SK-N-SH treated with all-trans-retinoic acid at 6 μM for 48 hours (cell line): ENCODE measurements around the gene LUZP1.

ENCODE experiments used
- ATAC-seq: fragments of 200-7000 bp; cut with Tn5 transposase; 3 replicates; pipeline ENCODE4 v1.9.1; 2020; ENCODE audit warnings: mild to moderate bottlenecking, moderate library complexity
- ARNTL ChIP-seq: fragments of 450-650 bp; formaldehyde crosslinking; IDR thresholded peaks from 2 replicates; pipeline ENCODE4 v1.5.0; 2020; ENCODE audit warnings: low read depth, mild to moderate bottlenecking, moderate library complexity, borderline replicate concordance
- BACH2 ChIP-seq: fragments of 250-450 bp; sonication (Bioruptor Pico); IDR thresholded peaks from 2 replicates; pipeline ENCODE4 v1.9.0; 2021; ENCODE audit warnings: mild to moderate bottlenecking, borderline replicate concordance
- CSDC2 ChIP-seq: fragments of 250-450 bp; sonication (Bioruptor Pico); IDR thresholded peaks from 2 replicates; pipeline ENCODE4 v1.5.0; 2020; ENCODE audit warnings: mild to moderate bottlenecking, moderate library complexity
- ESRRG ChIP-seq: fragments of 250-450 bp; sonication (Bioruptor Pico); IDR thresholded peaks from 2 replicates; pipeline ENCODE4 v1.6.1; 2021; ENCODE audit warnings: mild to moderate bottlenecking
- GLIS3 ChIP-seq: fragments of 250-450 bp; sonication (Bioruptor Pico); IDR thresholded peaks from 2 replicates; pipeline ENCODE4 v1.5.0; 2020; ENCODE audit warnings: mild to moderate bottlenecking, moderate library complexity
- ISL1 ChIP-seq: fragments of 250-450 bp; sonication (Bioruptor Pico); IDR thresholded peaks from 2 replicates; pipeline ENCODE4 v2.1.2; 2022; ENCODE audit warnings: mild to moderate bottlenecking, moderate library complexity
- OSR1 ChIP-seq: fragments of 250-450 bp; sonication (Bioruptor Pico); IDR thresholded peaks from 2 replicates; pipeline ENCODE4 v1.8.0; 2022; ENCODE audit warnings: moderate library complexity, mild to moderate bottlenecking, inconsistent platforms
- PPARA ChIP-seq: fragments of 250-450 bp; sonication (Bioruptor Pico); IDR thresholded peaks from 2 replicates; pipeline ENCODE4 v1.5.0; 2020; ENCODE audit warnings: mild to moderate bottlenecking, borderline replicate concordance
- RARB ChIP-seq: fragments of 250-450 bp; sonication (Bioruptor Pico); IDR thresholded peaks from 2 replicates; pipeline ENCODE4 v1.8.0; 2021; ENCODE audit warnings: mild to moderate bottlenecking, moderate library complexity
- SNAI2 ChIP-seq: fragments of 250-450 bp; sonication (Bioruptor Pico); IDR thresholded peaks from 2 replicates; pipeline ENCODE4 v1.5.0; 2020; ENCODE audit warnings: mild to moderate bottlenecking, moderate library complexity
- TCF4 ChIP-seq: fragments of 250-450 bp; sonication (Bioruptor Pico); IDR thresholded peaks from 2 replicates; pipeline ENCODE4 v1.8.0; 2021; ENCODE audit warnings: mild to moderate bottlenecking, moderate library complexity, borderline replicate concordance
- TOX ChIP-seq: fragments of 250-450 bp; sonication (Bioruptor Pico); IDR thresholded peaks from 2 replicates; pipeline ENCODE4 v1.8.0; 2021; ENCODE audit warnings: mild to moderate bottlenecking, moderate library complexity, borderline replicate concordance
- ZC3H10 ChIP-seq: fragments of 250-450 bp; sonication (Bioruptor Pico); IDR thresholded peaks from 2 replicates; pipeline ENCODE4 v1.5.1; 2021; ENCODE audit warnings: mild to moderate bottlenecking, moderate library complexity
- ZFP3 ChIP-seq: fragments of 250-450 bp; sonication (Bioruptor Pico); IDR thresholded peaks from 2 replicates; pipeline ENCODE4 v1.5.0; 2020; ENCODE audit warnings: mild to moderate bottlenecking, moderate library complexity
- ZNF565 ChIP-seq: fragments of 450-650 bp; formaldehyde crosslinking; conservative IDR thresholded peaks from 2 replicates; pipeline ENCODE4 v1.5.0; 2020; ENCODE audit warnings: low read depth, mild to moderate bottlenecking, moderate library complexity
- ZNF8 ChIP-seq: fragments of 450-650 bp; formaldehyde crosslinking; IDR thresholded peaks from 2 replicates; pipeline ENCODE4 v1.5.0; 2020; ENCODE audit warnings: mild to moderate bottlenecking, moderate library complexity
- TF ChIP-seq, protein P1 (sequence below): fragments of 250-450 bp; sonication (Bioruptor Pico); IDR thresholded peaks from 2 replicates; pipeline ENCODE4 v1.5.1; 2021; ENCODE audit warnings: mild to moderate bottlenecking, moderate library complexity
- TF ChIP-seq, protein P2 (sequence below): fragments of 250-450 bp; sonication (Bioruptor Pico); IDR thresholded peaks from 2 replicates; pipeline ENCODE4 v1.5.1; 2020; ENCODE audit warnings: low read depth, mild to moderate bottlenecking, moderate library complexity
- TF ChIP-seq, protein P3 (sequence below): fragments of 250-450 bp; sonication (Bioruptor Pico); IDR thresholded peaks from 2 replicates; pipeline ENCODE4 v1.8.0; 2020; ENCODE audit warnings: mild to moderate bottlenecking, moderate library complexity, borderline replicate concordance

The LUZP1 gene

DNA sequence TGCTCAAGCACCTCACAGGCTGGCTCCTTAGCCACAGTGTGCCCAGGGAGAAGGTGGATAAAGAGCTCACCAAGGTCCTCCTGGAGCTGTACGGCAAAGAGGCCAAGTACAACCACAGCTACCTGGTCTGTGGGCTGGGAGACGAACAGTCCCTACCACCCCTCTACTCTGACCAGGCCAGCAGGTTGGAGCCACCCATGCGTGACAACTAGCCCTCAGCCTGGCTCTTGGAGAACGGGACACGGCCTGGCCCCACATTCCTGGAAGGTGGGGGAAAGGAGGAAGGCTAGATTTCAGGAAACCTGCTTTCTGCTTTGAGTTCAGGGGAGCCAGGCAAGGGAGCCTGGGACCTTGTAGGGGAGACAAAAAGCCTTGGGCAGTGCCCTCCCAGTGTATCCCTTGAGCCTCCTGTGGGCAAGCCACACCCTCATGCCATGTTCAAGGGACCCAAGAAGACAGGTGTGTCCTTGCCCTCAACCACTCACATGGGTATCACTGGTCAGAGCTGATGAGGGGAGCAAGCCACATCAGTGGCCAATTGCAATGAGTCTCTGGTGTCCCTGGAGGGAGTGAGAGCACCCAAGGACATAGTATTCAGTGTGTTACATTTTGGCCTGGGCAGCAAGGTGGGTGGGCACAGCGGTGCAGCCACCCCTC, 27.6 kb downstream of the LUZP1 start:
- TF ChIP-seq OSR1 (CRISPR knock-in tag) (no peak), TOX (CRISPR knock-in tag) (no peak), RARB (CRISPR knock-in tag) (no peak), ISL1 (CRISPR knock-in tag) (no peak), ZFP3 (CRISPR knock-in tag) (no peak)
- TF ChIP-seq, protein P1, sequence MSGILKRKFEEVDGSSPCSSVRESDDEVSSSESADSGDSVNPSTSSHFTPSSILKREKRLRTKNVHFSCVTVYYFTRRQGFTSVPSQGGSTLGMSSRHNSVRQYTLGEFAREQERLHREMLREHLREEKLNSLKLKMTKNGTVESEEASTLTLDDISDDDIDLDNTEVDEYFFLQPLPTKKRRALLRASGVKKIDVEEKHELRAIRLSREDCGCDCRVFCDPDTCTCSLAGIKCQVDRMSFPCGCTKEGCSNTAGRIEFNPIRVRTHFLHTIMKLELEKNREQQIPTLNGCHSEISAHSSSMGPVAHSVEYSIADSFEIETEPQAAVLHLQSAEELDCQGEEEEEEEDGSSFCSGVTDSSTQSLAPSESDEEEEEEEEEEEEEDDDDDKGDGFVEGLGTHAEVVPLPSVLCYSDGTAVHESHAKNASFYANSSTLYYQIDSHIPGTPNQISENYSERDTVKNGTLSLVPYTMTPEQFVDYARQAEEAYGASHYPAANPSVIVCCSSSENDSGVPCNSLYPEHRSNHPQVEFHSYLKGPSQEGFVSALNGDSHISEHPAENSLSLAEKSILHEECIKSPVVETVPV (CRISPR knock-in tag) = no peak
- TF ChIP-seq, all 23 proteins: peak for 0
- ATAC-seq = no peak

DNA sequence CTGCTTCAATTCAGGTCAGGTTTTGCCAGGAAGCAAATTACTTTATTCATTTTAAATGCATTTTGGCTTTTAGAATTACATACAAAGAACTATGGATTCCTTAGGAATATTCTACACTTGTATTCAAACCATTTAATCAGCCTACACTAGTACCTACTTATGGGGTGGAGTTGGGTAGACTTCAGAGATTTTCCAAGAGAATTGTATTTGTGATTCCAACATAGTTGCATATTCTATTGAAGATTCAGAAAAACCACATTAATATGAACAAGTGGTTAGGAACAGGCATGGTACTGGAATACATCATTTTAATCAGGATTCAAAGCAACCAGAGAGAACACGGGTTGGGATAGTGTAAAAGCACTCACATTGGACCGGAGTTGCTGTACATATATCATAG, 33.4 kb downstream of the LUZP1 start:
- no peak for ATAC-seq
- TF ChIP-seq ZFP3 (CRISPR knock-in tag) (no peak), RARB (CRISPR knock-in tag) (no peak), OSR1 (CRISPR knock-in tag) (no peak), CSDC2 (CRISPR knock-in tag) (no peak), ZNF8 (CRISPR knock-in tag) (no peak), BACH2 (CRISPR knock-in tag) (no peak), PPARA (CRISPR knock-in tag) (no peak)
- TF ChIP-seq, protein P2, sequence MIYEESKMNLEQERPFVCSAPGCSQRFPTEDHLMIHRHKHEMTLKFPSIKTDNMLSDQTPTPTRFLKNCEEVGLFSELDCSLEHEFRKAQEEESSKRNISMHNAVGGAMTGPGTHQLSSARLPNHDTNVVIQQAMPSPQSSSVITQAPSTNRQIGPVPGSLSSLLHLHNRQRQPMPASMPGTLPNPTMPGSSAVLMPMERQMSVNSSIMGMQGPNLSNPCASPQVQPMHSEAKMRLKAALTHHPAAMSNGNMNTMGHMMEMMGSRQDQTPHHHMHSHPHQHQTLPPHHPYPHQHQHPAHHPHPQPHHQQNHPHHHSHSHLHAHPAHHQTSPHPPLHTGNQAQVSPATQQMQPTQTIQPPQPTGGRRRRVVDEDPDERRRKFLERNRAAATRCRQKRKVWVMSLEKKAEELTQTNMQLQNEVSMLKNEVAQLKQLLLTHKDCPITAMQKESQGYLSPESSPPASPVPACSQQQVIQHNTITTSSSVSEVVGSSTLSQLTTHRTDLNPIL (CRISPR knock-in tag) = no peak
- TF ChIP-seq, protein P1 (CRISPR knock-in tag) = no peak

DNA sequence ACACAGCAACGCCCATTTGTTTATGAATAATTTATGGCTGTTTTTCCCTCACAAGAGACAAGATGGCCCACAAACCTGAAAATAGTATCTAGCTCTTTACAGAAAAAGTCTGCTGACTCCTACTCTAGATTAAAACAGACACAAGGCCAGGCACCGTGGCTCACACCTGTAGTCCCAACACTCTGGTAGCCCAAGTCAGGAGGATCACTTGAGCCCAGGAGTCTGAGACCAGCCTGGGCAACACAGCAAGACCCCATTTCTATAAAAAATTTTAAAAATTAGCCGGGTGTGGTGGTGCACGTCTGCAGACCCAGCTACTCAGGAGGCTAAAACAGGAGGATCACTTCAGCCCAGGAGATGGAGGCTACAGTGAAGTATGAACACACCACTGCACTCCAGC, 34.6 kb downstream of the LUZP1 start:
- ATAC-seq = no peak
- TF ChIP-seq TCF4 (CRISPR knock-in tag) (no peak), ESRRG (CRISPR knock-in tag) (no peak), ZNF8 (CRISPR knock-in tag) (no peak)

DNA sequence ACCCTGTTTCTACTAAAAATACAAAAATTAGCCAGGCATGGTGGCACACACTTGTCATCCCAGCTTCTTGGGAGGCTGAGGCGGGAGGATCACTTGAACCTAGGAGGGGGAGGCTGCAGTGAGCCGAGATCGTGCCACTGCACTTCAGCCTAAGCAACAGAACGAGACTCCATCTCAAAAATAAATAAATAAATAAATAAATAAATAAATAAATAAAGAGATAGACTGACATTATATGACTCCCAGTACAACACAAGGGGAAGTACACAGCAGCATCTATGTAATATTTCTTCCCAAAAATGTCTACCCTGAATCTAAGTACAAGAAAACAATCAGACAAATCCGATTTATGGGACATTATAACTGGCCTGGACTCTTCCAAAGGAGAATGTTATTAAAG, 35.1 kb downstream of the LUZP1 start:
- TF ChIP-seq SNAI2 (CRISPR knock-in tag) (no peak), ESRRG (CRISPR knock-in tag) (no peak), TCF4 (CRISPR knock-in tag) (no peak), ZC3H10 (no peak), TOX (CRISPR knock-in tag) (no peak), RARB (CRISPR knock-in tag) (no peak), OSR1 (CRISPR knock-in tag) (no peak), GLIS3 (CRISPR knock-in tag) (no peak), ZFP3 (CRISPR knock-in tag) (no peak), ARNTL (no peak), BACH2 (CRISPR knock-in tag) (no peak), ZNF565 (CRISPR knock-in tag) (no peak)
- TF ChIP-seq, protein P3, sequence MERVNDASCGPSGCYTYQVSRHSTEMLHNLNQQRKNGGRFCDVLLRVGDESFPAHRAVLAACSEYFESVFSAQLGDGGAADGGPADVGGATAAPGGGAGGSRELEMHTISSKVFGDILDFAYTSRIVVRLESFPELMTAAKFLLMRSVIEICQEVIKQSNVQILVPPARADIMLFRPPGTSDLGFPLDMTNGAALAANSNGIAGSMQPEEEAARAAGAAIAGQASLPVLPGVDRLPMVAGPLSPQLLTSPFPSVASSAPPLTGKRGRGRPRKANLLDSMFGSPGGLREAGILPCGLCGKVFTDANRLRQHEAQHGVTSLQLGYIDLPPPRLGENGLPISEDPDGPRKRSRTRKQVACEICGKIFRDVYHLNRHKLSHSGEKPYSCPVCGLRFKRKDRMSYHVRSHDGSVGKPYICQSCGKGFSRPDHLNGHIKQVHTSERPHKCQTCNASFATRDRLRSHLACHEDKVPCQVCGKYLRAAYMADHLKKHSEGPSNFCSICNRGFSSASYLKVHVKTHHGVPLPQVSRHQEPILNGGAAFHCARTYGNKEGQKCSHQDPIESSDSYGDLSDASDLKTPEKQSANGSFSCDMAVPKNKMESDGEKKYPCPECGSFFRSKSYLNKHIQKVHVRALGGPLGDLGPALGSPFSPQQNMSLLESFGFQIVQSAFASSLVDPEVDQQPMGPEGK (CRISPR knock-in tag) = no peak
- TF ChIP-seq, protein P2 (CRISPR knock-in tag) = no peak

More for the DNA sequence above, 35.1 kb downstream of the LUZP1 start:
- ATAC-seq = no peak
